Mucosa of stomach (tissue), 1 donor: Measurements from ENCODE around the gene MTSS2.

Experiments used
- H3K27me3 ChIP-seq: one replicate; pipeline ENCODE4 v1.7.0; 2013; ENCODE audit warnings: mild to moderate bottlenecking, low read length; ENCODE audit not compliant: control insufficient read depth, insufficient read depth
- H3K36me3 ChIP-seq: one replicate; pipeline ENCODE4 v1.7.0; 2013; ENCODE audit warnings: low read length; ENCODE audit not compliant: control insufficient read depth, insufficient read depth
- H3K4me1 ChIP-seq: one replicate; pipeline ENCODE4 v1.7.0; 2013; ENCODE audit warnings: mild to moderate bottlenecking, low read length; ENCODE audit not compliant: control insufficient read depth, insufficient read depth
- H3K4me3 ChIP-seq: one replicate; pipeline ENCODE4 v1.7.0; 2013; ENCODE audit warnings: low read length
- H3K9ac ChIP-seq: one replicate; pipeline ENCODE4 v1.7.0; 2013; ENCODE audit warnings: mild to moderate bottlenecking, low read length, moderate library complexity
- H3K9me3 ChIP-seq: one replicate; pipeline ENCODE4 v1.7.0; 2013; ENCODE audit warnings: mild to moderate bottlenecking, low read length, moderate library complexity; ENCODE audit not compliant: control insufficient read depth
- donor health status: Pancreatic carcinoma.

The MTSS2 gene

DNA sequence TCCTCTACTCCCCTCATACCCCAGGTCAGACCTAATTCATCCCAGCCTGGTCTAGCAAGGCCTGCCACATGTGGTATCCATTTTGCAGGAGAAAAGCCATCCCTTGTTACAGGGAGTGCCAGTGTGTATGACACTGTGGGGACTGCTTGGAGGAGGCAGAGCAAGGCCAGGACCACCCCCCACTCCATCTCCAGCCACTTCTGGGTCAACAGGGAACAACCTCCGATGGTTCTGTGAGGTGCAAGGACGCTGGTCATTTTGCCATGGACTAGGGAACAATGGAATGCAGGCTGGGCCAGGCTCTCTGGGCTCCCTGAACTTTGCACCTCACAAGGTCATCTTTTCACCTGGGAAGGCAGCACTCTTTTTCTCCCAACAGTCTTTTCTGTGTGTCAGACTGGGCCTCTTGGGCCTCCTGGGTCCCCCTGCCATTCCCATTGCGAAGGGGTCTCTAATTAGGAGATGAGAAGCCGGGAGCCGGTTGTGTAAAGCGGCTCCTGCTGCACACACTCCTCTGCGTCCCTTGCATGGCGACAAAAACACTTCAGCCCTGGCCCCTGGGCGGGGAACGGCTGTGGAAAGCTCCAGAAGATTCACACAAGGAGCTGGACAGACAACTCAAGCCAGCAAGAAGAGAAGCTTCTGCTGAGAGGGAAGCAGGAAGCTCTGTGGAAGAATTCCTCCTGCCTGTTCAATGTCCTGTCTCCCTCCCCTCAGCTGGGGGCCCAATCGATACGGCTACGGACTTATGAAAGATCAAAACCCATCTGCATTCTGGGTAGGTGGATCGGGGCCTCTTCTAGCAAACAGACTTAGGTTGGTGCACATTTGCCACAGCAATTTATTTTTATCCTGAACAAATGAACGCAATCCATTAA, 38.5 kb upstream of the MTSS2 start:
- Histone ChIP-seq H3K4me1 (peaks cover 14% of the 10 kb centered on the region), H3K9ac (peak overlapping the region; percentile 10), H3K27me3 (no peaks in the 10 kb centered on the region), H3K9me3 (no peaks in the 10 kb centered on the region), H3K36me3 (no peaks in the 10 kb centered on the region), H3K4me3 (no peak overlapping the region)

- Histone ChIP-seq H3K4me3 (no peak overlapping the region), H3K4me1 (peaks cover 14% of the 10 kb centered on the region), H3K27me3 (no peaks in the 10 kb centered on the region), H3K9me3 (no peaks in the 10 kb centered on the region), H3K36me3 (no peaks in the 10 kb centered on the region), H3K9ac (peak overlapping the region; percentile 10)
These were observed 37.9 kb upstream of the MTSS2 start for GRCh38 chr16:70723740-70724145.

- no peaks in the 10 kb centered on the region for H3K9me3 ChIP-seq
- H3K9ac ChIP-seq: no peak overlapping the region
- no peak overlapping the region for H3K4me3 ChIP-seq
- H3K36me3 ChIP-seq: no peaks in the 10 kb centered on the region
- no peaks in the 10 kb centered on the region for H3K27me3 ChIP-seq
- H3K4me1 ChIP-seq: peaks cover 15% of the 10 kb centered on the region
These were observed 35.5 kb upstream of the MTSS2 start for GRCh38 chr16:70721202-70721963.

DNA sequence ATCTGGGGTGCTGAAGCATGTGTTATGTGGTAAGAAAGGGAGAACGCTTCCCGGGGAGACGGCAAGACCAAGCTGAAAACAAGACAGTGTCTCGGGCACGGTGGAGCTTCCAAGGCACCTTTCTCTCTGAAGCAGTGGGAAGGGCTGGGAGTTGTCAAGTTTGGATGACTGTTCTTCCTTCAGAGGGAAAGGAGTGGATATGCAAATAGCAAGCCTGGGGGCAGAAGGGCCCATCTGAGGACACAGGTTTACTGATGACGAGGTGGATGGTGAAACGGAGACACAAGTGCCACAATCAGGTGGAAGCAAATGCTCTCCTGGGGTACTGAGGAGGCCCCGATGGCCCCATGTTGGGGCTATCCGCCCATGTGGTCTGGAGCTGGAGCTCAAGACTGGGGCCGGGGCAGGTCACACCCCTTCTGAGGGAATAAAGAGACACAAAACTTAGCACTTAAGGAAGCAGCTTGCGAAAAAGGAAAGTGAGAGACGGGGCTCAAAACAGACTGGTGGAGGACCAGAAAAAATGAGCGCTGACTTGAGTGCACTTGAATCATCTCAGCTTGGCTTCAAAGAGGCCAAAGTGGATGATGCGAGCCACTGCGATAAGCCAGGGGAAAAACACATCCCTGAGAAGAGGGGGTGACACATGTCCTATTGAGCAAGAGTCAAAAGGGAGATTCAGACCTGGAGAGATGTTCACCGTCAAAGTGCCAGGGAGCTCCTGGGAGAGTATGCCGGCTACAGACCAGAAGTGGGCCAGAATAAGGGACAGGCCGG, 34.8 kb upstream of the MTSS2 start:
- Histone ChIP-seq H3K27me3 (no peaks in the 10 kb centered on the region), H3K4me3 (no peak overlapping the region), H3K36me3 (no peaks in the 10 kb centered on the region), H3K4me1 (peaks cover 15% of the 10 kb centered on the region), H3K9me3 (no peaks in the 10 kb centered on the region), H3K9ac (no peak overlapping the region)

GRCh38 chr16:70717065-70717464, 31.2 kb upstream of the MTSS2 start:
- Histone ChIP-seq H3K27me3 (no peaks in the 10 kb centered on the region), H3K9ac (no peak overlapping the region), H3K4me1 (peaks cover 11% of the 10 kb centered on the region), H3K4me3 (no peak overlapping the region), H3K9me3 (no peaks in the 10 kb centered on the region), H3K36me3 (no peaks in the 10 kb centered on the region)

- Histone ChIP-seq H3K27me3 (no peaks in the 10 kb centered on the region), H3K9me3 (no peaks in the 10 kb centered on the region), H3K4me3 (no peak overlapping the region), H3K9ac (no peak overlapping the region), H3K36me3 (no peaks in the 10 kb centered on the region), H3K4me1 (peaks cover 11% of the 10 kb centered on the region)
These were observed 30.1 kb upstream of the MTSS2 start for GRCh38 chr16:70715860-70716357.

DNA sequence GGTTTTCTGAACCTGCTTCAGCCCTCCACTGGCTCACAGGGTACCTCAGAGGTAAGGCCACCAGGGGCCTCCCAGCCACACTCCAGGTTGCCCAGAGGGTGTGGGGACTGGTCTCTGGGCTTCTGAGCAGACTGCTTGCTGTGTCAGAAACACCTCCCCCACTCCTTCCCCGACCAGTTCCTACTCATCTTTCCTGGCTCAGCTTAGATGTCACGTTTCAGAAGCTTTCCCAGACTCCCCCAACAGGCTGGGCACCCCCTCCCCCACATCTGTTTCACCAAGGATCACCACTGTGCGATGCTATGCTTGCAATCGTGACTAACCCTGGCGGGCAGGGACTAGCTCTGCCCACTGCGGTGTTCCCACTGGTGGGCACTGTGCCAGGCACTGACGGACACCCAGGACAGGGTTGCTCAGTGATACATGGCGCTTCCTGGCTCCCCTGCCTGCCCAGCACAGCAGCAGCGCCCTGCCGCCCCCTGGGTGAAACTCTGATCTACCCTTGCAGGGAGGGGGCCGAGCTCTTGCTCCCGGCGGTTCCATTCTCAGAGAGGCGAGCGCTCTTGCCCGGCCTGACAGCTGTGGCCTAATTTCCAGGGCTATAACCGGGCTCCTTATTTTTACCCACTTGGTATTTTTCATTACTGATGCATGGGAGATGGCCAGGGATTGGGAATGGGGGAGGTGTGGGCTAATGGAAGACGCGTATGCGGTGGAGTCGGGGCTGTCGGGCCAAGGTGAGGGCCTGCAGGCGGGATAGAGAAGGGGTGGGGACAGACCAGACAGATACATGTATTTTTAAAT, 29.4 kb upstream of the MTSS2 start:
- Histone ChIP-seq H3K4me1 (peaks cover 11% of the 10 kb centered on the region), H3K36me3 (no peaks in the 10 kb centered on the region)

DNA sequence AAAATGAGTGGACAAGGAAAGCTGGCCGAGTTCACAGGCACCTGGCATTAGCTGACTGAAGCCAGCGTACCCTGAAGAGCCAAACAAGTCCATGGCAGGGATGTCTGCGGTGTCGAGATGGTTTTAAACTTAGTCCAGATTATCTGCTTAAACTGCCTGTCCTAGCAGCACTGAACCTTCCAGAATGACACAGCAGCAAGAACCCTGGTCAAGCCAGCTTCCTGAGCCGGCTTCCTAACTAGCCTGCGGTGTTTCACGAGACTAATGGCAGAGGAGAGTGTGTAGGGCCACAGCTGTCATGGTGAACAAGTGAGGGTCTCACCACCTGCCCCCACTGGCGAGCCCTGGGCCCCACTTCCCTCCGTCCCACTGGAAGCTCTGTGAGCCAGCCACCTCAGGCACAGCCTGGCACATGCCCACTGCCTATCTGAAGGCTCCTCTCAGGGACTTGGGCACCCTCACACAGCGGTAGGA, 28.8 kb upstream of the MTSS2 start:
- H3K9ac ChIP-seq: no peak overlapping the region
- H3K4me3 ChIP-seq: no peak overlapping the region
- H3K4me1 ChIP-seq: peaks cover 11% of the 10 kb centered on the region
- no peaks in the 10 kb centered on the region for H3K9me3 ChIP-seq
- H3K27me3 ChIP-seq: no peaks in the 10 kb centered on the region
- H3K36me3 ChIP-seq: no peaks in the 10 kb centered on the region

More for the DNA sequence above, 29.4 kb upstream of the MTSS2 start:
- H3K4me3 ChIP-seq: no peak overlapping the region
- H3K9me3 ChIP-seq: no peaks in the 10 kb centered on the region
- no peak overlapping the region for H3K9ac ChIP-seq
- H3K27me3 ChIP-seq: no peaks in the 10 kb centered on the region

GRCh38 chr16:70713824-70714223, 28.0 kb upstream of the MTSS2 start:
- Histone ChIP-seq H3K9ac (no peak overlapping the region), H3K27me3 (no peaks in the 10 kb centered on the region), H3K36me3 (no peaks in the 10 kb centered on the region), H3K9me3 (no peaks in the 10 kb centered on the region), H3K4me3 (no peak overlapping the region), H3K4me1 (peaks cover 11% of the 10 kb centered on the region)

DNA sequence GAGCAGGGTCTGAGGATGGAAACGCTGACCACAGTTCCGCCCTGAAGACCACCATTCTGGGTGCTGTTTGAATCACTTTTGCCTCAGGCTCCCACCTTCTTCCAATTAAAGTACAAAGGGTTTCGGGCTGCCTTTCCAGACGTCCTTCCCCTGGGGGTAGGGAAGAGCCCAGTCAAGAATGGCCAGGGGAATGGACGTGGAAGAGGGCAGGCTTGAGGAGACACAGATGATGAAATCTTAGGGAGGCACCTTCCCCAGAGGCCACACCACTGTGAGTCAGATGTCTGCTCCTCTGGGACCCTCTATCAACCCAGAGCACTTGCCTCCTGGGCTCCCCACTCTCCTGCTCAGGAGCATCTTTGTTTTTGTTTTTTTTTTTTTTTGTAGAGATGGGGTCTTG, 27.5 kb upstream of the MTSS2 start:
- Histone ChIP-seq H3K4me1 (peaks cover 11% of the 10 kb centered on the region), H3K9ac (no peak overlapping the region), H3K9me3 (no peaks in the 10 kb centered on the region), H3K36me3 (no peaks in the 10 kb centered on the region), H3K4me3 (no peak overlapping the region), H3K27me3 (no peaks in the 10 kb centered on the region)

DNA sequence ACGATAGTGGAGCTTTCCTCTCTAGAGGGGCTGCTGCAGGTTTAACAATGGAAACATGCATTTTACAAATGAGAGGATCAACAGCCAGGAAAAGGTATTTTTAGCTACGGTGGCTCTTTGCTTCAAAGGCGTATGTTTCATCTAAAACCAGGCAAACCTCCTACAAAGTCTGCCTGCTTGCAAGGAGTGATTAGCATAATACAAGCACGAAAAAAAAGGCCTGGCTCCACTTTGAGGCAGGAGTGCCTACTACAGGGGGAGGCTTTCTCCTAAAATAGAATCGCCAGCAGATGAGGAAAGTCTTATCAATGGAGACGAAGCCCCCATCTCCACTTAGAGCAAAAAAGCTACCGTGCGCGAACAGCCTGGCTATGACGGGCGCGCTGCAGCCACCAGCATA, 27.1 kb upstream of the MTSS2 start:
- Histone ChIP-seq H3K4me1 (peaks cover 11% of the 10 kb centered on the region), H3K9me3 (no peaks in the 10 kb centered on the region), H3K27me3 (no peaks in the 10 kb centered on the region), H3K36me3 (no peaks in the 10 kb centered on the region), H3K4me3 (no peak overlapping the region), H3K9ac (no peak overlapping the region)
